ENCODE data around the gene KCNH1.

KCNH1 gene

DNA sequence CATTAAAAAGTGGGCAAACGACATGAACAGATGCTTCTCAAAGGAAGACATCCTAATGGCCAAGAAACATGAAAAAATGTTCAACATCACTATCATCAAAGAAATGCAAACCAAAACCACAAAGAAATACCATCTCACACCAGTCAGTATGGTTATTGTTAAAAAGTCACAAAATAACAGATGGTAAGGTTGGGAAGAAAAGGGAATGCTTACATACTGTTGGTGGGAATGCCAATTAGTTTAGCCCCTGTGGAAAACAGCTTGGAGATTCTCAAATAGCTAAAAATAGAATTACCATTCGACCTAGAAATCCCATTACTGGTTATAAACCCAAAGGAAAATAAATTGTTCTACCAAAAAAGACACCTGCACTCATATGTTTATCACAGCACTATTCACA lies 369.4 kb downstream of the KCNH1 start:
- DNase-seq (ENCODE audit: low read depth, low spot score), result no peak

DNA sequence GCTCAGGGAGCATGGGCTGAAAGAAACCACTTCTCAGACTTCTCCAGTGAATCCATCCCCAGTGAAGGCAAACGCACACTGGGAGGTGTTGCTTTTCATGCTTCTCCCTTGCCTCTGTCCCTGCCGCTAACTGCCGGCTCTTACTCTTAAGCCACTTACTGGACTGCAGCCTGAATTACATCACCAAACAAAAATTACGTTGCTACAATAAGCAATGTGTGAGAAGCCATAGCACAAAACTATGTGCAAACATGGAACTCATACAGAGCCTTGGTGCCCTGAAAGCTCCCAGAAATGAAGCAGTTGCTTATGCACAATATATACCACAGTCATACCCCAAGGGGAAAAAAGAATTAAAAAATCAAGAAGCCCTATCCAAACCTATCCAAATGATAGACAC lies 375.2 kb downstream of the KCNH1 start:
- DNase-seq (ENCODE audit: low read depth, low spot score), result no peak

DNA sequence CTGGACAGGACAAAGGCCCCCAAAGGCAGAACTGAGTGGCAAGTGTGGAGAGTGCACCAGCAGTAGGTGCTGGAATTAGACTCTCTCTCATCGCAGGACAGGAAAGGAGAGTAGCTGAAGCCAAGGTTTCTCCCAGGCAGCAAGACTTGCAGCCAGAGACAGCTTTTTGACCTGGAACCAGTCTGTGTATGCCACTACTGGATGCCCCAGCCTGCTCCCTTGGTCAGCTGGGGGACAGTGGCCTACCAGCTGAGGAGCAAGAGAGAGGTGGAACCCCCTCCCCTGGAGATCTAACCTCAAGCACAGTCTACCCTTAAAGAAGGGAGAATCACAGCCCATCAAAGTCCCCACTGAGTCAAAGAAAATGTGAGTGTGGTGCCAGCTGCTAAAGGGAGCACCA lies 375.7 kb downstream of the KCNH1 start:
- DNase-seq (ENCODE audit: low read depth, low spot score), result no peak

DNA sequence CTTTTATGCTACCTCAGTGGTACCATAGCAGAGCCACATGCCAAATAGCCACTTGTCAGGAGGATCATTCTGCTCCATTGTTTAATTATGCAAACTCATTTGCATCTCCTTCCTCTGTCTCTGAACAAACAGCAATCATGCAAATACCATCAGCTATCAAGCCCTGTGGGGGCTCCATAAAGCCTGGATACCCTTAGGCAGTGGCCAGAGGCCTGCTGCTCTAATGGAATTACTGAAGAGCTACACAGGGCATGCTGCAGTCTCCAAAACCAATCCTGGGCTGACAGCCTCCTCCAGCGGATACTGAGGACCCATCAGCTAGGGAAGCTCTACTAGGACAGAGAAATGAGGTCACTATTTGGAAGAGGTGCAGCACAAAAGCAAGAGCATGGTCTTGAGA lies 376.3 kb downstream of the KCNH1 start:
- DNase-seq (ENCODE audit: low read depth, low spot score), result no peak

DNA sequence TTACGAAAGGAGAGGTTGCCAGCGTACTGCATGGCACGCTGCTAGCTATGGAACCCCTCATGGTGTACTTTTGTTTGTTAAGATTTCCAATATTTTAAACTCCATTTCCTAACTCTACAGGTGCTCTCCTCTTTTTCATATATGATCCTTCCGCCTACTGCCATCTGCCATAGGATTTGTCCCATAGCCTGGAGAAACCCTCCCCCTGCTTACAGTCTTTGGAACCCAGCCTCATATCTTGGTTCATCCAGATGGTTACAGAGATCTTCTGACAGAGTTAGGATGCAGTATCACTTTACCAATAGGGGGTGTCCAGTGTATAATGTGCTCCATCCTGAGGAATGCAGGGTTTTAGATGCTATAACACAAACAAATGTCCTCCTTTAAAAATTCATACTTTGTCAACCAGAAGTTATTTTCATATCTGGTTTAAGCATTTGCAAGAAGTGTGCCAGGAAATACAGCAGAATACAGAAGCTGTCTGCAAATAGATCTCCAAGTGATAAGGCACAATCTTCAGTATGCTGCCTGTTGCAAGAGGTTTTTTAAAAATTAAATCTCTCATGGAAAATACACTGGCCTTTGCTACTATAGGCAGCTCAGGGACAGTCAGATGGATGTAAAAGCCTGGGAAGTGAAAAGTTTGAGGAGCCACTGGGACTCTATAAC lies 377.8 kb downstream of the KCNH1 start:
- DNase-seq (ENCODE audit: low read depth, low spot score), result no peak

DNA sequence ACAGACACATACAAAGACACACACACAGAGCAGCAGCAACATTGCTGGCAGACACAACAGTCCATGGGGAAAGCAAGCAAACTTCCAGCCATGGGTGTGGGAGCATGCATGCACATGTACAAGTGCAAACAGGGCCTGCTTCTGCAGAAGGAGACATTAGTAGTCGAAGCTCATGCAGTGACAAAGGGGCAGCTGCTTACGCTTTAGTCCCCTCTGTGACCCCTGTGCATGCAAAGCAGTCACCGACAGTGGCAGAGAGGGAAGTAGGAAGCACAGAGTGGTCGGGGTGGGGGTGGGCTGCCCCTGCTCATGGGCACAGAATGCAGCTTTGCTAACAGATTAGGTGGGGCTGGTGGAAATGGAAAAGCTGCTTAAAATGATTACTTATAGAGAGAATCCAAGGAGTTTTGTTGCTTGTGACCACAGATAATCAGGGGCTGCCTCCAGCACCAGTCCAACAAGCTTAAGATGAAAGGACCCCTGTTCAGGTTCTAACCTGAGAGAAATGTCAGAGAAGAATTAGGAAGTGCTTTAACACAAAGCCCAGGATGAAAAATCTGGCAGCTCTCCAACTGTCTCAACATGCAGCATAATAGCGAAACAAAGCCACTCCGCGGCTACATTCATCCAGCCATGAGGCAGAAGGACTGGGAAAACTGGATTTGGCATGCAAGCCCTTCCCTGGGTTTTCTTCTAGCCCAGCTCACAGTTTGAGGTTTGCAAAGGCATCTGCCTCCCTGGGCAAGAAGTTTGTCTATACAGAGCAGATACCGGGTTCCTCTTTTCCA lies 378.9 kb downstream of the KCNH1 start:
- DNase-seq (ENCODE audit: low read depth, low spot score), result no peak

DNA sequence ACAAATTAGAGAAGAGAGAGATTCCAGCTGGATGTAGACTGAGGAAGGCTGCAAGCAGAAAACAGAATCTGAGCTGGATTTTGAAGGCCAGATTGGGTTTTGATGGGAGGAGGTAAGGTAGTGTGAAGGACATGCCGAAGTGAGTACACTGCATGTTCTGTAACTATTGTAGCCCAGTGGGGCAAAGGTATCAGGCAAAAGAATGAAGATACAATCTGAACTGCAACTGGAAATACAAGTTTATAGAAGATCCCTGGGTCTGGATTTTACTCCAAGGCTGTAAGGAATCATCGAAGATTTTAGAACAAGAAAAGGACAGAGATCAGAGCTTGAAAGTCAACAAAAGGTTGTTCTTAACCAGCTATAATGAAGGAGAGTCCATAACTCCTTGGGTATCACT lies 382.0 kb downstream of the KCNH1 start:
- DNase-seq (ENCODE audit: low read depth, low spot score), result no peak

DNA sequence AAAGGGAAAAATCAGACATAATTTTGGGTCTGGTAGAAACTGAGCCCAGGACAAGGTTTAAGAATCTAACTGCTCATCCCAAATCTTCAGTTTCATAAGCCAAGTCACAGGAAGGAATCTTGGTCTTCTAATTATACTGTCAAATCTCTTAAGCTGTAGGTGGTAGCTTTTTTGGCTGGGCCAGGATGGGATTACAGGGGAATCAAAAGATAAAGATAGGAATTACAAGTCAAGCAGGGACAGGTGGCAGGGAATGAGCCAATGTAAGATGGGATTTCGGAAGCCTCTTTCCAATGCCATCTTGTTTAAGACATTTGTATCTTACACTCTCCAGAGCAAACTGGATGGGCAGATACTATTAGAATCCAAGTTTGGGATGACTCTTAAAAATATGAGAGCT lies 383.5 kb downstream of the KCNH1 start:
- DNase-seq (ENCODE audit: low read depth, low spot score), result no peak

DNA sequence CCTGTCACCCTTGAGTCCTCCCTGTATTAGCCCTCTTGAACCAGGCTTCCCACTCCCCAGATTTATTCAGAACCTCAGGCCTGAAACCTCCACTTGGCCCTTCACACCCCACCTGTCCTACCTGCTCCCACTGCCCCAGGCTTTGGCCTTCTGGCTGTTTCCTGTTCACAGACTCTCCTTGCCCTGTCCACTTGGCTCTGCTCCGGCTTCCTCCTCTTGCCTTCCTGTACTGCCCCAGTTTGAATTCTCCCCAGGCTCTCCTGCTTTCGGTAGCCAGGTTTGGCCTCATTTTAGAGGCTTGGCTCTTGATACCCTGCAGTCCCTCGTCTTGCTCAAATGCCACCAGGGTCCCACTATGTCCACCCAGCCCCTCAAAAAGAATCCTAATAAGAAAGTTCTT lies 385.2 kb downstream of the KCNH1 start:
- DNase-seq (ENCODE audit: low read depth, low spot score), result no peak

DNA sequence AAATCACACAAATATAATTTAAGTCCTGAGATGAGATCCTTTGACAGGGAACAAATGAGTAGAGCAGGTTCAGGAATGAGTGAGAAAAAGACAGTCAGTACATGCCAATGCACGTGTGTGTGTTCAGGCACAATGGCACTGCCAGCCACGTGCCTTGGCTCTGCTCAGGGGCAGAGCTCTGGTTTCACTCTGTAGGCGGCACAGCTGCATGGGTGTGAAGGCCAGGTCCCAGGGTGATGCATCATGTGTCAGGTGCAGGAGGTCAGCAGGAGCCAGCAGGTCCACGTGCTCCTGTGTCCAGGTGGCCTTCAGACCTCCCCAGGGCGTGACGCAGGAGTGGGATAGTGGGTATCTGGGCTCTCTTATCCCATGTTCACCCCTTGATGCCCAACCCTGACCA lies 386.1 kb downstream of the KCNH1 start:
- DNase-seq (ENCODE audit: low read depth, low spot score), result no peak

DNA sequence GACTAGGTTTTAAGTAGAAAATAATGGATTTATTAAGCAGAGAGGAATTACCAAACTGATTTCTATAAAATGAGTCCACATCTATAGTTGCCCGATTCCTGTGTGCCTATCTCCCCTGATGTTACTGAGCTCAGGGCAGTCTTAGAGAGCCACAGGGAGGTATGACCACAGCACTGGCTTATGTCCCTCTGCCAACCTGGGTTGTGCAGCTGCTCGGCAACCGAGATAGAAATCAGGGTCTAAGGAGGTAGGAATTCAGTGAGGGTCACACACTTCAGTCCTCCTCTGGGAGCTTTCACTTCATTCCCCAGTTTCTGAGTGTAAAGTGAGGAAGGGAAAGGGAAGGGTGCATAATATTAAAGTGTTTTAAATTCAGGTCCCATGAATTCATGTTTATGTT lies 386.8 kb downstream of the KCNH1 start:
- no peak for DNase-seq (ENCODE audit: low read depth, low spot score)

DNA sequence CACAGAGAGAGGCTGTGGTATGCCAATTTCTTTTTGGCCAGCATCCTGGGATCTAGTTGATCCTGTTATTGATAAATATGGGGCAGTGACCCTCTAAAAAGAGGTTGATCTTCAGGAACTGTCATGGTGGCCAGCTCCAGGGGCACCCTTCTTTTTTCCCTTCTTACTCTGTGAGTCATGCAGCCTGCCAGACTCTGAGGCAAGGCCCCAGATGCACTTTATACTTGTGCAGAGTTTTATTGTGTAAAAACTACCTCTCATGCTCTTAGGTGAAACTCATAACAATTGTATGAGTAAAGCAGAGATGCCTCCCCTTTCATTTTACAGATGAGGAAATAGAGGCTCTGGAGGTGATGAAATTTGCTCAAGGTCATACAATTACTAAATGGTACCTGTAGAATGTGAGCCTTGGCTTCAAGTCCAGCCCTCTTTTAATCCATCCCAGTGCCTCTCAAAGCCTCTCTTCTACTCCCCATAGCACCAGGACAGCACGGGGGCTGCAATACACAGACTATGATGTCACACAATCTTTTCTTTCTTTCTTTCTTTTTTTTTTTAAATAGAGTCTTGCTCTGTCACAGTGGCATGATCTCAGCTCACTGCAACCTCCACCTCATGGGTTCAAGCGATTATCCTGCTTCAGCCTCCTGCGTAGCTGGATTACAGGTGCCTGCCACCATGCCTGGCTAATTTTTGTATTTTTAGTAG lies 387.8 kb downstream of the KCNH1 start:
- DNase-seq (ENCODE audit: low read depth, low spot score), result no peak

DNA sequence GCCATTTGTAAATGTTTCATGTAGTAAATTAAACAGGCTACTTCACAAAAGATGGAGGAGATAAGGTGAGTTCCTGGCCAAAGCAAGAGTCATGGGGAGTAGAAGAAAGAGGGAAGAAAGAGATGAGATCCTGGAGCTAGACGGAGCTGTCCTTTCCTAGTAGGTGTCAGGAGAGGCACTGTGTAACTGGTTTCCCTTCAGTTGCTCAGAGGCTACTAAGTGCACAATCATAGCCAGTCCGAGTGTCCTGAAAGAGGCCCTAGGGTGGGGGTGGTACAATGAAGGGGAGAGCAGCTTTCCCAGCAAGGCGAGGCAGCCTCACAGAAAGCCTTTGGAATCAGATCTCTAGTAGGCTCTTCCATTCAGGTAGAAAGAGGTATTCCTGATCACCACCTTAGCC lies 390.9 kb downstream of the KCNH1 start:
- DNase-seq (ENCODE audit: low read depth, low spot score), result no peak

DNA sequence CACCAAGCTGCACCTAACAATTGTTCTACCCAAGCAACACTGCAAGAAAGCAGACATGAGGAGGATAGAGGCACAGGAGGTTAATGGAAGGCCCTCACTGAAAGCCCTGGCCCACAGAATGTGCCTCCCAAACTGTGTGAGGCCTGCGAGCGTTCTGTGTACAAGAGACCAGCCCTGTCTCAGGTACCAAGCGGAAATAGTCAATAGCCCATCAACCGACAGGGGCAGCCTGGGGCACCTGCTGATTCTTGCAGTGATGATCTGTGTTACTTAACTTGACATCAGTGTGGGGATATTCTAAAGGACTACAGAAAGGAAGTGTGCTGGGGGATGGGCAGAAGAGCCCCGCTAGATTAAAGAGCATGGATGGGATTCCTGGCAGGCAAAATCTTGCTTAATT lies 392.4 kb downstream of the KCNH1 start:
- no peak for DNase-seq (ENCODE audit: low read depth, low spot score)

DNA sequence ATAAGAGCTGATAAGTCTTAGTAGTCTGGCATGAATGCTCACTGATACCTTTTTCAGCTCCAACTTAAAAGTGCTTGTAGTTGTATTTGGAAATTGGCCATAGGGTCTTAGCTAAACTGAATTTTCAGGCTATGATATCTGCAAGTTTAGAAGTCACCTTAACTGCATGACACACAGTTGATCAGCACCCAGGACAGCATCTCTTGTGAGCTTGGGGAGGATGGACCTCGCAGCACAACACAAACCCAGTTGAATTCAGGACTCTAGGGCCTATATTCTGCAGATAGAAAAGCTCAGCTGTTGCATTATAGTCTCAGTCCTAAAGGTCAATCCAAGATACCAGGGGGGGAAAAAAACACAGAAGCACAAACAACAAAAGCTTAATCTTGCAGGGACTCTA lies 394.3 kb downstream of the KCNH1 start:
- no peak for DNase-seq (ENCODE audit: low read depth, low spot score)

DNA sequence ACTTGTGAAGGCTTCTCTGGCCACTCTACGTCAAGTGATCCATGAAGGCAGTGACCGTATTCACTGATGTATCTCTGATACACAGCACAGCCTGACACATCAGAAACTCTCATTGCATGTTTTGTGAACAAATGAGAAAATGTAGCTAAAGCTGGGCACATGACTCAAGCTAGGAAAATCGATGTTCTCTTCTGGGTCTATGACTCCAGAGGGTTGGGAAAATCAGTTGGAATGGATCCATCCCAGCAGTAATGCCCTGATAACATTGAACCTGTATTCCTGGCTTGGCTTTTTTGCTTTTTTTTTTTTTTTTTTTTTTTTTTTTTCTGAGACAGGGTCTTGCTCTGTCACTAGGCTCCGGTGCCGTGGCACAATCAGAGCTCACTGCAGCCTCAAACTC lies 395.7 kb downstream of the KCNH1 start:
- DNase-seq (ENCODE audit: low read depth, low spot score), result no peak

DNA sequence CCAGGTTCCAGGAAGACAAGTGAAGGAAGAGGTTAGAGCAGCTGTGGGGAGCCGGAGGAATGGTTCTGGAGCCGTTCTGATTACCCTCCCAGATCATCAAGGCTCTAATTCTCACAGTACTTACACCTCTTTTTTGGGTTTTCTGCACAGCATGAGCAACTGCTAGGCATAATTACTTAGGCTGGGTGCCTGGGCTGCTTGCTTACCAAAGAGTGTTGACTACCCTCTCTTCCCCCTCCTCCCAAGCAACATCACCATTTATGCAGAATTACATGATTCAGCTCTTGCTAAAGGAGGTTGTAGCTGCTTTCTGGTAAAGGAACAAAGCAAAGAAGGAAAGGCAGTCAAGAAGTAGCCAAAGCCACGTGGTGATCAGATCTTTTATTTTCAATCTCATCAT lies 397.2 kb downstream of the KCNH1 start:
- no peak for DNase-seq (ENCODE audit: low read depth, low spot score)

DNA sequence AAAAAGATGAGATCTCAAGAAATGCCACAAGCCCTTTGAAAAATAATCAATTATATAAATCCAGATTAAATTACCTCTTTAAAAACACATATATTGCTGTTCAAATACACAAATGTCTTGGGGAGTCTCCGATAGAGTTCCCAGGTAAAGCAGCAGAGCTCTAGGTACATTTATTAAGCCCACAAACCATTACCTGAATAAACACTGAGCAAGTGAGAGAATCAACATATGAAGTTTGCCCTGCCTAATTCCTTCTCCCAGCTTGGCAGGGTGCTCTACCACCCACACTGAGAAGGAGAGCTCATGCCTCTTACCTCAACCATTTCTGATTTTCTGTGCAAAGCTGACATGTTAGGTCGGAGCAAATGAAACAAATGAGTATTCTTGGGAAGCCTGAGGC lies 402.4 kb downstream of the KCNH1 start:
- DNase-seq (ENCODE audit: low read depth, low spot score), result no peak

DNA sequence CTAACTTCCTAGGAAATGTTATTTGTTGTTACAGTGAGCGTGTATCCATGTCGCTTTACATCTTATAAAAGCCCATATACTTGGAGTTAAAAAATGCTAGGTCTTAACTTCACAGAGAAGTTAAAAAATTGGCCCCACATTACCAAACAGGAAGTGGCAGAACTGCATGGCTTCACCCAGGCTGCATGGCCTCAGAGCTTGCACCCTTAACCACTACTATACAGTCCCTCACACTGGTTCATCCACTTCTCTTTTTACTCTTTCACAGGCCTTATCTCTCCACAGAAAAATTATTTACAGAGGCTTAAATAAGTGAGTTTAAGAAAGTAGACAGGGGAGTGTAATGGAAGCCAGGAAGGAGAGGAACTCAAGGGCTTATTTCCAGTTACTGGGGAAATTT lies 402.8 kb downstream of the KCNH1 start:
- DNase-seq (ENCODE audit: low read depth, low spot score), result no peak

DNA sequence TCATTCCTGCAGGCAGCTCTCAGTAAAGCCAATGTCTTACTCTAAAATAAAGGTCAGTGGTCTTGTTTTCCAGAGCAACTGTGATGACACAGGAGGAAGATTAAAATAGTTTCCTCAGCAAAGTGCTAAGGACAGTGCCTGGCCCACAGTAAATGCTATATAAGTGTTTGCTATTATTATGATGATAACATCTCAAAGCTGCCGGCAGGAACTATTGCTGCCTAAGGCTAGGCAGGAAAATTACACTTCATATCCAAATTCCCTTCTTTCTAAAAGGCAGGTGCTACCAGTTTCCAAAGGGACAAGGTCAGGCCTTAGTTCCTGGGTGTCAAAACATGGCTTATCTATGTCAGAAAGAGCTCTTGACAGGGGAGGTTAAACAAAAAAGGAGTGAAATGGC lies 403.9 kb downstream of the KCNH1 start:
- DNase-seq (ENCODE audit: low read depth, low spot score), result no peak

DNA sequence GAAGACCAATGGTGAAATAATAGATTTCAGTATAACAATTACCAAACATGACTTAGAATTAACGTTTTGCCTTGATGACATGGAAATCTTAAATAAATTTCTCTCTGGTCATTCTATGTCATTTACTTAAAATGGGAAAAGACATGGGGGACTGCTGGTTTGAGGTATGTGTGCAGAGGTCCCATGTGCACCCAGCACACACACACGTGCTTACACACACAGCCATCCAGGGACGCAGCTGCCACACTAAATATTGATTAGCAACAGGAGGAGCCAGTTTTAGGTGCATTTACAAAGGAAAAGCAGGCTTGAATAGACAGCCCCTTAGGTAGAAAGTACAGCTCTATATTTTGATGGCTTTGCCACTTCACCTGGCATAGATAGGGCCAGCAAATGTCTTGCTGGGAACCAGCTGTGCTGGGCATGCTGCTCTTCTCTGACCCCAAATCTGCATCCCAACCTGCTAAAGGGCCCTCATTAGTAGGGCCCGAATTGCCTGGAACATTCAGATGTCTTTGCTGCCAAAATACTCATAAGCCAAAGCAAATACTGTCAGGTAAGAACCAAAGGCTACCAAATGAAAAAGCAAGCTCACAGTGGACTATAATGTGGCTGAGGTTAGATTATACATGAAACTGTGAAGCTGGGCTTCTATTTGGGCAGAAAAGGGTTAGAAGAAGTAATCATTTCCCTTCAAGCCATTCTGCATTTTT lies 405.4 kb downstream of the KCNH1 start:
- DNase-seq (ENCODE audit: low read depth, low spot score), result no peak

DNA sequence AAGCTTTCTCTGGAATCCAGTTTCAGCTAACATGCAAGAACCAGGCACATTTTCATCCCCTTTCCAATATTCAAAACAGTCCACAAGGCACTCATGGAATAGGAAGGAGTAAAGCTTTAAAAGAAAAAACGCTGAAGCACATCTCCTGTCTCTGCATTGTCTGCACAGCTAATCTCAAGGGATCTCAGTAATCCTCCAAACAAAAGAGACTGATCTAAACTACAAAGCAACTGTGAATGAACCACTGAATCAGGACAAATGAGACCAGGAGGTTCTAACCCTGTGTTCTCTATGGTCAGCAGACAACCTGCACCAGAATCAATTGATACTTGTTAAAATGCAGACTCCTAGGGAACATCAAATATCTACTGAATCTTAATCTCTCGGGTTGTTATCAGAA lies 406.2 kb downstream of the KCNH1 start:
- no peak for DNase-seq (ENCODE audit: low read depth, low spot score)
